GM18868 (cell line): ENCODE data around the gene BCL7C.
"Not testable (repeated sequence)": the region's sequence is repeated elsewhere in the genome, so short reads cannot be mapped to it uniquely, and the experiment has no call there.

Experiments used
- ATAC-seq: cut with Tn5 transposase; IDR thresholded peaks from one replicate; pipeline ENCODE4 v1.9.1; 2021; ENCODE audit warnings: mild to moderate bottlenecking, moderate library complexity; ENCODE audit not compliant: unreplicated experiment

Gene BCL7C

GRCh38 chr16:30870904-30871303 is 23.0 kb downstream of the BCL7C start:
- ATAC-seq: no peak

- ATAC-seq: no peak
These were observed 26.1 kb downstream of the BCL7C start for GRCh38 chr16:30867747-30868146.

- no peak for ATAC-seq
These were observed 27.8 kb downstream of the BCL7C start for GRCh38 chr16:30866031-30866430.

GRCh38 chr16:30863178-30863577 is 30.7 kb downstream of the BCL7C start:
- not testable (repeated sequence) for ATAC-seq

GRCh38 chr16:30860729-30861128 is 33.1 kb downstream of the BCL7C start:
- not testable (repeated sequence) for ATAC-seq

GRCh38 chr16:30858829-30859423 is 35.0 kb downstream of the BCL7C start:
- no peak for ATAC-seq

GRCh38 chr16:30858111-30858495 is 35.8 kb downstream of the BCL7C start:
- no peak for ATAC-seq

GRCh38 chr16:30853758-30854157 is 40.1 kb downstream of the BCL7C start:
- ATAC-seq: no peak

- ATAC-seq: no peak
These were observed 43.6 kb downstream of the BCL7C start for GRCh38 chr16:30850246-30850645.

GRCh38 chr16:30846649-30847402 is 47.1 kb downstream of the BCL7C start:
- ATAC-seq: no peak

GRCh38 chr16:30844671-30845449 is 49.0 kb downstream of the BCL7C start:
- ATAC-seq: no peak

GRCh38 chr16:30844346-30844670 is 49.6 kb downstream of the BCL7C start:
- no peak for ATAC-seq

- ATAC-seq: no peak
These were observed 50.4 kb downstream of the BCL7C start for GRCh38 chr16:30843501-30843900.

GRCh38 chr16:30842971-30843370 is 50.9 kb downstream of the BCL7C start:
- no peak for ATAC-seq

GRCh38 chr16:30841332-30841731 is 52.5 kb downstream of the BCL7C start:
- ATAC-seq: no peak

GRCh38 chr16:30840611-30841010 is 53.3 kb downstream of the BCL7C start:
- ATAC-seq: no peak

- no peak for ATAC-seq
These were observed 54.2 kb downstream of the BCL7C start for GRCh38 chr16:30839523-30840227.

GRCh38 chr16:30838876-30839471 is 54.9 kb downstream of the BCL7C start:
- ATAC-seq: no peak

GRCh38 chr16:30837904-30838303 is 56.0 kb downstream of the BCL7C start:
- no peak for ATAC-seq
